ENCODE data around the gene LRRC42. TPM values are rescaled to one million over a fixed set of nuclear protein-coding genes. Genes with fewer than 3 reads are reported as not detected.

Gene LRRC42
- polyA plus RNA-seq, 2 of the 4 experiments (the other 2 are of a cell fraction), result 29.7 to 35.1 TPM

DNA sequence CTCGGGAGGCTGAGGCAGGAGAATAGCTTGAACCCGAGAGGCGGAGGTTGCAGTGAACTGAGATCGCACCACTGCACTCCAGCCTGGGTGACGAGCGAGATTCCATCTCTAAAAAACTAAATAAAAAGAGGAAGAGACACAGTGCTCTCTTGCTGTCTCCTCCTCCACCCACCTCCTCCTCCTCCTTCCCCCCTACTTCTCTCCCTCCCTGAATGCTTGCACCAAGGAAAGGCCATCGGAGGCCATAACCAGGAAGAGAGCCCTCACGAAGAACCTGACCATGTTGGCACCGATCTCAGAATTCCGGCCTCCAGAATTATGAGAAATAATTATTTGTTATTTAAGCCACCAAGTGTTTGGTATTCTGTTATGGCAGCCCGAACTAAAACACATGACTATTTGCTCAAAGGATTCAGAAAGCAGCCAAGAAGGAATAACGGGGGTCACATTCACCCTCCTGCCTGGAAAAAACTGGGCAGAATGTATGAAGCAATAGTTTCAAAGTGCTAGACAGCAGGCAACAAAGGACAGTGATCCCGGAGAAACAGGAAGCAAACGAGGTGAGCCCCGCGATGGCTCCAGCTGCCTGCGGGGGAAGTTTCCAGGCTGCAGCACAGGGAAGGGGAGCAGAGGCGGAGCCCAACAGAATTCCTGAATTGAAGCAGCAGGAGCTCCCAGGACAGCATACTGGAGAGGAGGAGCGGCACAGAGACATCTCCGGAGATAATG is 36.0 kb downstream of the LRRC42 start:
- peak in 1 of 2 experiments; percentile 9 for DNase-seq (ENCODE audit: low read depth in 1 of 2, low spot score in 1 of 2)
- CTCF ChIA-PET, result interaction anchor here (1.1 kb wide), 1 partner anchor 33 kb away, joined by 3 read pairs; no protein-coding TSS in a partner anchor
- 72% methylated on average over 20 of the region's 20 CpGs for WGBS (ENCODE audit: missing lambda C conversion rate)
- TF ChIP-seq NR3C1 (IDR thresholded peaks at IDR 0.05) (no peak), JUNB (IDR thresholded peaks at IDR 0.05) (no peak), RCOR1 (IDR thresholded peaks at IDR 0.05; ENCODE audit: low read depth, low read length) (no peak), NFE2L2 (conservative IDR thresholded peaks at IDR 0.05; ENCODE audit: low read length) (no peak), KDM5A (IDR thresholded peaks at IDR 0.05) (no peak), KDM1A (IDR thresholded peaks at IDR 0.05; ENCODE audit: low read depth) (no peak), RNF2 (IDR thresholded peaks at IDR 0.05; ENCODE audit: borderline replicate concordance, low read depth) (no peak), HDAC2 (IDR thresholded peaks at IDR 0.05) (no peak), CBX2 (IDR thresholded peaks at IDR 0.05; ENCODE audit: borderline replicate concordance, low read depth) (no peak), EHMT2 (IDR thresholded peaks at IDR 0.05; ENCODE audit: low read depth) (no peak), CHD2 (IDR thresholded peaks at IDR 0.05; ENCODE audit: low read length, partially characterized antibody) (no peak), RAD21 (conservative IDR thresholded peaks at IDR 0.05 in 1 of 2, IDR thresholded peaks at IDR 0.05 in 1 of 2) (no peak), HOXB13 (CRISPR knock-in tag; IDR thresholded peaks at IDR 0.05; ENCODE audit: low read depth) (no peak)
- TF ChIP-seq, protein P1, sequence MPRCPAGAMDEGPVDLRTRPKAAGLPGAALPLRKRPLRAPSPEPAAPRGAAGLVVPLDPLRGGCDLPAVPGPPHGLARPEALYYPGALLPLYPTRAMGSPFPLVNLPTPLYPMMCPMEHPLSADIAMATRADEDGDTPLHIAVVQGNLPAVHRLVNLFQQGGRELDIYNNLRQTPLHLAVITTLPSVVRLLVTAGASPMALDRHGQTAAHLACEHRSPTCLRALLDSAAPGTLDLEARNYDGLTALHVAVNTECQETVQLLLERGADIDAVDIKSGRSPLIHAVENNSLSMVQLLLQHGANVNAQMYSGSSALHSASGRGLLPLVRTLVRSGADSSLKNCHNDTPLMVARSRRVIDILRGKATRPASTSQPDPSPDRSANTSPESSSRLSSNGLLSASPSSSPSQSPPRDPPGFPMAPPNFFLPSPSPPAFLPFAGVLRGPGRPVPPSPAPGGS (IDR thresholded peaks at IDR 0.05), result no peak
- TF ChIP-seq, protein P2, sequence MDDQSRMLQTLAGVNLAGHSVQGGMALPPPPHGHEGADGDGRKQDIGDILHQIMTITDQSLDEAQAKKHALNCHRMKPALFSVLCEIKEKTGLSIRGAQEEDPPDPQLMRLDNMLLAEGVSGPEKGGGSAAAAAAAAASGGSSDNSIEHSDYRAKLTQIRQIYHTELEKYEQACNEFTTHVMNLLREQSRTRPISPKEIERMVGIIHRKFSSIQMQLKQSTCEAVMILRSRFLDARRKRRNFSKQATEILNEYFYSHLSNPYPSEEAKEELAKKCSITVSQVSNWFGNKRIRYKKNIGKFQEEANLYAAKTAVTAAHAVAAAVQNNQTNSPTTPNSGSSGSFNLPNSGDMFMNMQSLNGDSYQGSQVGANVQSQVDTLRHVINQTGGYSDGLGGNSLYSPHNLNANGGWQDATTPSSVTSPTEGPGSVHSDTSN (IDR thresholded peaks at IDR 0.05), result no peak
- FAIRE-seq, result no peak
- H3K4me3 ChIP-seq, result no peak overlapping the region
- H3K4me2 ChIP-seq, result peak overlapping the region; percentile 26; the same call in 1 of the 3 replicates
- peak; percentile 8 to 50; a peak in 3 of 6 replicates for ATAC-seq
- no peaks in the 10 kb centered on the region for H3K4me1 ChIP-seq
- POLR2A ChIA-PET, result no interaction called here
- no peak overlapping the region; a peak in 1 of 6 replicates for H3K27ac ChIP-seq
- no peaks in the 10 kb centered on the region for H3K9me3 ChIP-seq

DNA sequence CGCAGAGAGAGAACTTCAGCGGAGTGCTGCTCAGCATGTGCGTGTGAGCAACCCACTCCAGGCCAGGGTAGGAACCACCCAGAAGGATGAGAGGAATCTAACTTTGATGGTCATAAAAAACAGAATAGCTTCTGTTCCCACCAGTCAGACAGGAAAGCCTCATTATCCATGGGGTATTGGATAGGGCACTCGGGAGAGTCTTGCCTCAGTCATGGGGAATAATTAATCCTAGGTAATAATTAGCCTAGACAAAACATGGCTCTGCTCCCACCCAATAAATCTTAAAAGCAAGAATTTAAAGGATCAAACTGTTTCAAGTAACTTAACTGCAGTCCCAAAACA is 36.6 kb downstream of the LRRC42 start:
- FAIRE-seq (no peak), DNase-seq (ENCODE audit: low read depth in 1 of 2, low spot score in 1 of 2) (no peak), ATAC-seq (no peak)
- TF ChIP-seq FOSB (CRISPR knock-in tag; IDR thresholded peaks at IDR 0.05), result no peak
- TF ChIP-seq CHD4 (IDR thresholded peaks at IDR 0.05; ENCODE audit: borderline replicate concordance), result no peak
- no peak for TF ChIP-seq NR3C1 (IDR thresholded peaks at IDR 0.05)
- TF ChIP-seq HOXB13 (CRISPR knock-in tag; IDR thresholded peaks at IDR 0.05; ENCODE audit: low read depth), result no peak
- no peak for TF ChIP-seq RAD21 (conservative IDR thresholded peaks at IDR 0.05 in 1 of 2, IDR thresholded peaks at IDR 0.05 in 1 of 2)
- TF ChIP-seq CBX8 (IDR thresholded peaks at IDR 0.05), result no peak
- Histone ChIP-seq H3K4me1 (no peaks in the 10 kb centered on the region), H3K4me3 (no peak overlapping the region), H3K27ac (no peak overlapping the region; a peak in 1 of 6 replicates), H3K4me2 (peak overlapping the region; percentile 26; the same call in 1 of the 3 replicates), H3K9me3 (no peaks in the 10 kb centered on the region)
- CTCF ChIA-PET, result interaction anchor here (1.1 kb wide), 1 partner anchor 33 kb away, joined by 3 read pairs; no protein-coding TSS in a partner anchor
- POLR2A ChIA-PET, result no interaction called here
- 92% methylated on average over 3 of the region's 4 CpGs for WGBS (ENCODE audit: missing lambda C conversion rate)

DNA sequence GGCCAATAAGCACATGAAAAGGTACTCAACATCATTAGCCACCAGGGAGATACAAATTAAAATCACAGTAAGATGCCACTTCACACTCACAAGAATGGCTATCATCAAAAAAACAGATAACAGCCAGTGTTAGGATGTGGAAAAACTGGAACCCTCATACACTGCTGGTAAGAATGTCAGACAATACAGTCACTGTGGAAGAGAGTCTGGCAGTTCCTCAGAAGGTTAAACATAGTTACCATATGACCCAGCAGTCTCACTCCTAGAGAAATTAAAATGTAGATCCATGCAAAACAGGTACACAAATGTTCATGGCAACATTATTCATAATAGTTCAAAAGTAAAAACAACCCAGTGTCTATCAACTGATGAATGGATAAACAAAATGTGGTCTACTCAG is 38.6 kb downstream of the LRRC42 start:
- Histone ChIP-seq H3K27ac (no peak overlapping the region), H3K4me1 (no peaks in the 10 kb centered on the region), H3K4me2 (no peak overlapping the region), H3K9me3 (no peaks in the 10 kb centered on the region), H3K4me3 (no peak overlapping the region)
- CTCF ChIA-PET, result no interaction called here
- DNase-seq (ENCODE audit: low read depth in 1 of 2, low spot score in 1 of 2), result no peak
- no peak for ATAC-seq
- POLR2A ChIA-PET, result no interaction called here
- no peak for FAIRE-seq
- TF ChIP-seq FOSB (CRISPR knock-in tag; IDR thresholded peaks at IDR 0.05), result no peak
- no peak for TF ChIP-seq GATA3 (IDR thresholded peaks at IDR 0.05; ENCODE audit: borderline replicate concordance)
- TF ChIP-seq NPAS2 (CRISPR knock-in tag; IDR thresholded peaks at IDR 0.05; ENCODE audit: borderline replicate concordance), result no peak
- no peak for TF ChIP-seq KDM1A (IDR thresholded peaks at IDR 0.05; ENCODE audit: low read depth)
- no peak for TF ChIP-seq HOXA7 (CRISPR knock-in tag; IDR thresholded peaks at IDR 0.05)
- TF ChIP-seq, protein P2 (IDR thresholded peaks at IDR 0.05), result no peak
- TF ChIP-seq NFE2L2 (conservative IDR thresholded peaks at IDR 0.05; ENCODE audit: low read length), result no peak
- TF ChIP-seq, protein P3, sequence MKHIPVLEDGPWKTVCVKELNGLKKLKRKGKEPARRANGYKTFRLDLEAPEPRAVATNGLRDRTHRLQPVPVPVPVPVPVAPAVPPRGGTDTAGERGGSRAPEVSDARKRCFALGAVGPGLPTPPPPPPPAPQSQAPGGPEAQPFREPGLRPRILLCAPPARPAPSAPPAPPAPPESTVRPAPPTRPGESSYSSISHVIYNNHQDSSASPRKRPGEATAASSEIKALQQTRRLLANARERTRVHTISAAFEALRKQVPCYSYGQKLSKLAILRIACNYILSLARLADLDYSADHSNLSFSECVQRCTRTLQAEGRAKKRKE (CRISPR knock-in tag; IDR thresholded peaks at IDR 0.05; ENCODE audit: low read depth), result no peak
- TF ChIP-seq POLR2AphosphoS2 (conservative IDR thresholded peaks at IDR 0.05; ENCODE audit: low read length), result no peak
- TF ChIP-seq ZSCAN20 (CRISPR knock-in tag; IDR thresholded peaks at IDR 0.05), result no peak
- TF ChIP-seq, protein P4, sequence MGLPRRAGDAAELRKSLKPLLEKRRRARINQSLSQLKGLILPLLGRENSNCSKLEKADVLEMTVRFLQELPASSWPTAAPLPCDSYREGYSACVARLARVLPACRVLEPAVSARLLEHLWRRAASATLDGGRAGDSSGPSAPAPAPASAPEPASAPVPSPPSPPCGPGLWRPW (IDR thresholded peaks at IDR 0.05), result no peak
- TF ChIP-seq JUN (IDR thresholded peaks at IDR 0.05), result no peak
- TF ChIP-seq MAFK (IDR thresholded peaks at IDR 0.05; ENCODE audit: partially characterized antibody), result no peak
- TF ChIP-seq ZNF302 (CRISPR knock-in tag; IDR thresholded peaks at IDR 0.05), result no peak
- TF ChIP-seq HDAC2 (IDR thresholded peaks at IDR 0.05), result no peak
- TF ChIP-seq, protein P1 (IDR thresholded peaks at IDR 0.05), result no peak

Data from A549 (cell line).